GM21786 (cell line): Measurements from ENCODE around the gene FXYD7.

Experiments
- ATAC-seq: cut with Tn5 transposase; IDR thresholded peaks from one replicate; pipeline ENCODE4 v1.9.1; 2021; ENCODE audit not compliant: unreplicated experiment

Gene FXYD7

GRCh38 chr19:35109395-35110112, 33.5 kb upstream of the FXYD7 start:
- no peak for ATAC-seq

GRCh38 chr19:35110974-35111373, 32.1 kb upstream of the FXYD7 start:
- no peak for ATAC-seq

- no peak for ATAC-seq
Measured at GRCh38 chr19:35112995-35113688, 29.9 kb upstream of the FXYD7 start.

- no peak for ATAC-seq
Measured at GRCh38 chr19:35114353-35115176, 28.5 kb upstream of the FXYD7 start.

- ATAC-seq, result no peak
Measured at GRCh38 chr19:35115177-35115951, 27.7 kb upstream of the FXYD7 start, which contains the start of gene FXYD3. FXYD3 (plus strand) TSS chr19:35115823; CDS start chr19:35119377, 3,554 bp downstream.

- ATAC-seq, result no peak
Measured at GRCh38 chr19:35116072-35116801, 26.8 kb upstream of the FXYD7 start.

- ATAC-seq, result no peak
Measured at GRCh38 chr19:35117116-35117515, 25.9 kb upstream of the FXYD7 start.

- ATAC-seq, result no peak
Measured at GRCh38 chr19:35117799-35118198, 25.3 kb upstream of the FXYD7 start.

GRCh38 chr19:35118268-35119020, 24.6 kb upstream of the FXYD7 start:
- no peak for ATAC-seq

GRCh38 chr19:35119091-35119490, 24.0 kb upstream of the FXYD7 start:
- no peak for ATAC-seq

GRCh38 chr19:35119578-35120155, 23.4 kb upstream of the FXYD7 start:
- no peak for ATAC-seq

GRCh38 chr19:35120492-35120891, 22.6 kb upstream of the FXYD7 start:
- no peak for ATAC-seq

- no peak for ATAC-seq
Measured at GRCh38 chr19:35120898-35121297, 22.2 kb upstream of the FXYD7 start.

- no peak for ATAC-seq
Measured at GRCh38 chr19:35122687-35123551, 20.1 kb upstream of the FXYD7 start.

GRCh38 chr19:35123573-35123972, 19.5 kb upstream of the FXYD7 start:
- no peak for ATAC-seq

- ATAC-seq, result no peak
Measured at GRCh38 chr19:35124098-35125060, 18.7 kb upstream of the FXYD7 start.

GRCh38 chr19:35125270-35125717, 17.8 kb upstream of the FXYD7 start:
- no peak for ATAC-seq
